ENCODE data around the gene POU2AF1. TPM values are rescaled to one million over a fixed set of nuclear protein-coding genes. Genes with fewer than 3 reads are reported as not detected.

POU2AF1 gene
- total RNA-seq, 2 experiments from 2014 or later: 0.52 to 0.78 TPM

GRCh38 chr11:111310723-111311122 lies 68.4 kb downstream of the POU2AF1 start:
- Histone ChIP-seq H3K36me3 (ENCODE audit: insufficient read depth, low read length) (no peaks in the 10 kb centered on the region), H3K4me3 (ENCODE audit: low read length) (no peak overlapping the region), H3K27me3 (ENCODE audit: control insufficient read depth in 1 of 2, insufficient read depth in 2 of 2, low read length in 2 of 2) (peaks cover 0 to 6% of the 10 kb centered on the region in 2 experiments), H3K27ac (ENCODE audit: low read depth in 1 of 2, low read length in 2 of 2) (no peak overlapping the region), H3K4me1 (ENCODE audit: insufficient read depth, low read length) (no peaks in the 10 kb centered on the region), H3K9me3 (ENCODE audit: control insufficient read depth in 1 of 2, insufficient read depth in 1 of 2, low read length in 2 of 2) (no peaks in the 10 kb centered on the region)
- Mint-ChIP-seq H3K9me3 (no peaks in the 10 kb centered on the region), H3K27ac (no peak overlapping the region), H3K4me1 (ENCODE audit: low read depth) (no peaks in the 10 kb centered on the region), H3K36me3 (ENCODE audit: low read depth) (no peaks in the 10 kb centered on the region), H3K4me3 (no peak overlapping the region), H3K27me3 (peaks cover 32% of the 10 kb centered on the region)
- TF ChIP-seq CTCF (IDR thresholded peaks at IDR 0.05): no peak
- intact Hi-C loops (cut with DNase I, micrococcal nuclease): no loop called here
- ChIA-PET CTCF (no interaction called here), POLR2A (no interaction called here)
- no peak for DNase-seq
- no peak for ATAC-seq (ENCODE audit: poor library complexity)

DNA sequence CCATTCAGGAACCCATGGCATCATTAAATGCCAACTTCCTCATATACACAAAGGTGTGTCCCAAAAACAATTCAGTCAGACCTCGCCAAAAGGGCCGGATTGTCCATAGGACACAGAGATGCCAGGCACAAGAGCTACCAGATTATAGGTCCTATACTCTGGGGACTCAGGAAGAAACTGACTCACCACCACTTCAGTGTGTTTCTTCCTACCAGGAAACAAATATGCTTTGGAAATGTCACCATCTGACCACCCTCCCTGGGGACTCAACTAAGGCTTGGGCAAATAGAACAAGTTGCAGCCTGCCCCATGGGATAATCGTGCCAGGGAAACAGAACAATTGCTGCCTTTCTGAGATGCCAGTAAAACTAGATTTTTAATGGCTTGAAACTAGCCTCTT lies 69.0 kb downstream of the POU2AF1 start:
- CTCF ChIA-PET: no interaction called here
- H3K4me1 Mint-ChIP-seq (ENCODE audit: low read depth): no peaks in the 10 kb centered on the region
- no peaks in the 10 kb centered on the region for H3K36me3 Mint-ChIP-seq (ENCODE audit: low read depth)

GRCh38 chr11:111309215-111309915 lies 69.7 kb downstream of the POU2AF1 start:
- TF ChIP-seq CTCF (IDR thresholded peaks at IDR 0.05): no peak
- no peaks in the 10 kb centered on the region for H3K4me1 Mint-ChIP-seq (ENCODE audit: low read depth)
- peaks cover 35% of the 10 kb centered on the region for H3K27me3 Mint-ChIP-seq
- Histone ChIP-seq H3K4me1 (ENCODE audit: insufficient read depth, low read length) (no peaks in the 10 kb centered on the region), H3K27ac (ENCODE audit: low read depth in 1 of 2, low read length in 2 of 2) (no peak overlapping the region), H3K27me3 (ENCODE audit: control insufficient read depth in 1 of 2, insufficient read depth in 2 of 2, low read length in 2 of 2) (peaks cover 0 to 6% of the 10 kb centered on the region in 2 experiments), H3K9me3 (ENCODE audit: control insufficient read depth in 1 of 2, insufficient read depth in 1 of 2, low read length in 2 of 2) (no peaks in the 10 kb centered on the region), H3K4me3 (ENCODE audit: low read length) (no peak overlapping the region), H3K36me3 (ENCODE audit: insufficient read depth, low read length) (no peaks in the 10 kb centered on the region)
- DNase-seq (no peak), ATAC-seq (ENCODE audit: poor library complexity) (no peak)
- intact Hi-C loops (cut with DNase I, micrococcal nuclease): loop anchor here in 1 of 2 experiments (5.0 kb wide), 1 partner anchor 38 kb away; no protein-coding TSS in a partner anchor
- no peaks in the 10 kb centered on the region for H3K9me3 Mint-ChIP-seq
- POLR2A ChIA-PET: no interaction called here
- CTCF ChIA-PET: no interaction called here
- no peaks in the 10 kb centered on the region for H3K36me3 Mint-ChIP-seq (ENCODE audit: low read depth)
- no peak overlapping the region for H3K4me3 Mint-ChIP-seq
- H3K27ac Mint-ChIP-seq: no peak overlapping the region

More for the DNA sequence above, 69.0 kb downstream of the POU2AF1 start:
- no peaks in the 10 kb centered on the region for H3K36me3 ChIP-seq (ENCODE audit: insufficient read depth, low read length)
- peaks cover 0 to 6% of the 10 kb centered on the region in 2 experiments for H3K27me3 ChIP-seq (ENCODE audit: control insufficient read depth in 1 of 2, insufficient read depth in 2 of 2, low read length in 2 of 2)
- H3K27ac ChIP-seq (ENCODE audit: low read depth in 1 of 2, low read length in 2 of 2): no peak overlapping the region
- TF ChIP-seq CTCF (IDR thresholded peaks at IDR 0.05): no peak
- POLR2A ChIA-PET: no interaction called here
- Mint-ChIP-seq H3K9me3 (no peaks in the 10 kb centered on the region), H3K27ac (no peak overlapping the region), H3K27me3 (peaks cover 37% of the 10 kb centered on the region), H3K4me3 (no peak overlapping the region)
- H3K9me3 ChIP-seq (ENCODE audit: control insufficient read depth in 1 of 2, insufficient read depth in 1 of 2, low read length in 2 of 2): no peaks in the 10 kb centered on the region
- H3K4me1 ChIP-seq (ENCODE audit: insufficient read depth, low read length): no peaks in the 10 kb centered on the region
- ATAC-seq (ENCODE audit: poor library complexity) (no peak), DNase-seq (no peak)
- no peak overlapping the region for H3K4me3 ChIP-seq (ENCODE audit: low read length)
- intact Hi-C loops (cut with DNase I, micrococcal nuclease): no loop called here
